PC-9 (cell line): ENCODE measurements around the gene ANKRD18A.
"Not testable (repeated sequence)": the region's sequence is repeated elsewhere in the genome, so short reads cannot be mapped to it uniquely, and the experiment has no call there.

Source experiments
- EZH2 ChIP-seq: fragments of 200-600 bp; sonication (generic); IDR thresholded peaks from 2 replicates; pipeline ENCODE4 v1.8.0; 2017; ENCODE audit warnings: antibody characterized with exemption, low read depth
- TF ChIP-seq, protein P1 (sequence below): fragments of 200-600 bp; sonication (generic); conservative IDR thresholded peaks from 2 replicates; pipeline ENCODE4 v1.6.1; 2017; ENCODE audit warnings: mixed run types, antibody characterized with exemption, mild to moderate bottlenecking, moderate library complexity

DNA sequence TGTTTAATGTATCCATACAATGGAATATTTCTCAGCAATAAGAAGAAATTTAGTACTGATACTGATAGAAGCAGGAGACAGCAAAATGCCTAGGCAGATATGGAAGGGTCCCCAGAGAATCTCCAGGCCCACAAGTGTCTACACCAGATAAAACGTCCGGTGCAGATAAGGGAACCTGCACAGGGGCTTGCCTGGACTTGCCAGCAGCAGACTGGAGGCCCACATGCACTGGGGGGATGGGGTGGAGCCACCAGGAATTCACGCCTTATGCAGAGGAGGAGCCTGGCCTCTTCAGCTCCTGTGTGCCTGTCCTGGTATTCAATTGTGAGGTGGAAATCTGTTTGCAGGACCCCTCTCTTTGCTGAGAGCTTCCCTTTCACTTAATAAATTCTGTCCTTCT lies 36.6 kb downstream of the ANKRD18A start:
- TF ChIP-seq, protein P1, sequence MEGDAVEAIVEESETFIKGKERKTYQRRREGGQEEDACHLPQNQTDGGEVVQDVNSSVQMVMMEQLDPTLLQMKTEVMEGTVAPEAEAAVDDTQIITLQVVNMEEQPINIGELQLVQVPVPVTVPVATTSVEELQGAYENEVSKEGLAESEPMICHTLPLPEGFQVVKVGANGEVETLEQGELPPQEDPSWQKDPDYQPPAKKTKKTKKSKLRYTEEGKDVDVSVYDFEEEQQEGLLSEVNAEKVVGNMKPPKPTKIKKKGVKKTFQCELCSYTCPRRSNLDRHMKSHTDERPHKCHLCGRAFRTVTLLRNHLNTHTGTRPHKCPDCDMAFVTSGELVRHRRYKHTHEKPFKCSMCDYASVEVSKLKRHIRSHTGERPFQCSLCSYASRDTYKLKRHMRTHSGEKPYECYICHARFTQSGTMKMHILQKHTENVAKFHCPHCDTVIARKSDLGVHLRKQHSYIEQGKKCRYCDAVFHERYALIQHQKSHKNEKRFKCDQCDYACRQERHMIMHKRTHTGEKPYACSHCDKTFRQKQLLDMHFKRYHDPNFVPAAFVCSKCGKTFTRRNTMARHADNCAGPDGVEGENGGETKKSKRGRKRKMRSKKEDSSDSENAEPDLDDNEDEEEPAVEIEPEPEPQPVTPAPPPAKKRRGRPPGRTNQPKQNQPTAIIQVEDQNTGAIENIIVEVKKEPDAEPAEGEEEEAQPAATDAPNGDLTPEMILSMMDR = not testable (repeated sequence)
- not testable (repeated sequence) for TF ChIP-seq EZH2
